NCI-H526 treated with DMSO at 0.1 percent for 48 hours (cell line): ENCODE measurements around the gene IRS4.

Experiments
- DNase-seq: peaks from one replicate; lab custom pipeline; 2025; lab: John Stamatoyannopoulos, UW

Gene IRS4

GRCh38 chrX:108736509-108737479 is at the start of gene IRS4:
IRS4 (minus strand) TSS chrX:108736563.
- no peak for DNase-seq

DNA sequence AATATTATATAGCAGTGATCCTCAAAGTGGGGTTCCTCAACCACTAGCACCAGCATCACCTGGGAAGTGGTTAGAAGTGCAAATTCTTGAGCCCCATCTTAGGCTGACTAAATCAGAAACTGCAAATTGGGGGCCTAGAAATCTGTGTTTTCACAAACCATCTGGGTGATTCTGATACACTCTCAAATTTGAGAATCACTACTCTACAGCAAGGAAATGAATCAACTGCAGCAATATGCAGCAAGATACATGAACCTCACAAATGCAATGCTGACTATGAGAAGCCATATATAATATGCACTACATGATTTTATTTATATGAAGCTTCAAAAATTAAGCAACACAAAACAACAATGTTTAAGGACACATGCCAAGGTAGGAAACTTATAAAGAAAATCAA is 36.2 kb upstream of the IRS4 start:
- no peak for DNase-seq

DNA sequence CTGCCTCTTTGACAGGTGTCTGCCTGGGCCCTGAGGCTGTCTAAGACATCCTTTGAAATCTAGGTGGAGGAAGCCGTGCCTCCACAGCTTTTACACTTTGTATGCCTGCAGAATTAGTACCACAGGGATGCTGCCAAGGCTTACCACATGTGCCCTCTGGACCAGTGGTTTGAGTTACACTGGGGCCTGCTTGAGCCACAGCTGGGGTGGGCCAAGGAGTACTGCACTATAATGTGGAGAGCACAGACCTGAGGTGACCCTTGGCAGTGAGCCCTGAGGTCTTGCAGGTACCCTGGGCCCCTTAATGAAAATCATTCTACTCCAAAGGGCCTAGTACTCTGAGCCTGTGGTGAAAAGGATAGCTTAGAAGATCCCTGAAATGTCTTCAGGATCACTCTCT is 27.2 kb upstream of the IRS4 start:
- DNase-seq = no peak

DNA sequence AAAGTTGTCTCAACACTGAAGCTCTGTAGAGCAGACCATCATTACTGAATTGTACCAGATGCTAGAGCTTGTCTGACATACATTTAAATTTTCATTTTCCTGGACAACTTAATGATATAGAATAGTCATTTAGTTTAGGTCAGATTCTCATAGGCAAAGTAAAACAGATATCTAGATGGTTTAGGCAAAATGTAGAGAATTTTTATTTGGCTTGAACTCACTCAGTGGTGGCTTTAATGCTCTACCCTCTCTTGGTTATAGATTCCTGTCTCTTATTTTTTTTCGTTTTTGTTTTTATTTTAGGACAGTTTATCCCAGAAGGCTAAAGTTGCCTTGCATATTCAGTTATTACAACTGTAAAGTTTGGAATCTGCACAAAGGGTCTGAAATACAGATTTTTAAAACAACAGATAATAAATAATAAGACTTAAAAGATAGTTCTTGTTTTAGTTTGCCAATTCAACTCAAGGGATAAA is 4.0 kb upstream of the IRS4 start:
- DNase-seq = no peak

DNA sequence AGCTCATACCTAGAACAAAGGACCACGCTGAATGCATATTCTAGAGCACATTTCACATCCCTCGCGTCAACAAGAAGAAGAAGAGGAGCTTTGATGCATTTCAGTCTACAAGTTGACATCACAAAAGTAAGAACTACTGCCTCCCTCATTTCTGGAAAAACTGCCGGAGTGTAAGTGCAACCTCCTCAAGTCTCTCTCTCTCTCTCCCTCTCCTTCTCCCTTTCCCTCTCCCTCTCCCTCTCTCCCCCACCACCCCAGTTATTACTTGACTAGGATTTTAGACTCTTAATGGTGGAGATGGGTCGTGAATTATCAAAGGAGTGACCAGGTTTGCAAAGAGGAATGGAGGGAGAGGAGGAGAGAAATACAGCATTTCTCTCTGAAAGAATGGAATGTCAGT is 1.4 kb upstream of the IRS4 start:
- DNase-seq = no peak

- peak; percentile 17 for DNase-seq
These were observed 469 bp downstream of the IRS4 start for GRCh38 chrX:108735679-108736508.

DNA sequence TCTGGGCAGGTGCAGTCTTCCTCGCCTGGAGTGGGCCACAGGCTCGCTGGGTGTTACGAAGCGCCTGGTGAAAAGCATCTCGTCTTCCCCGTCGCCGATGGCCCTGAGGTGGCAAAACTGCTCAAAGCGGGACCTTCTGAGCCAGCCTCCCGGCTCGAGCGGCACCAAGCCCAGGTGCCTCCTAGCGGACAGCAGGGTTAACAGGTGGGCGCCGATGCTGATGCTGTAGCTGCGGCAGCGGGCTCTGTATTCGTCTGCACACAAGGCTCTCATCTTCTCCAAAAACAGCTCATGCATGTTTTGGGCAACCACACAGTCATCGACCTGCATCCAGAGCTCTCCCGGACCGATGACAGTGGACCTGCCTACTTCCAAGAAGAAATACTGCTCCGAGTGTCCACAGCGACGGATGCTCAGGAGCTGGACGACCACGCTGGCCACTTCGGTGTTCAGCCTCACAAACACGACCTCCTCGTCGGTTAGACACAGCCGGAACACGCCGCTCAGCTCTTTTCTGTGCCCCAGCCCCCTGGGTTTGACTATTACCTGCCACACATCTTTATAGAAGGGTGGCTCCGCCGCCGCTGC is 1.2 kb downstream of the IRS4 start:
- DNase-seq = peak; percentile 13

- DNase-seq = no peak
These were observed 1.9 kb downstream of the IRS4 start for GRCh38 chrX:108734426-108734825.

GRCh38 chrX:108732630-108733321 is 3.6 kb downstream of the IRS4 start:
- no peak for DNase-seq

DNA sequence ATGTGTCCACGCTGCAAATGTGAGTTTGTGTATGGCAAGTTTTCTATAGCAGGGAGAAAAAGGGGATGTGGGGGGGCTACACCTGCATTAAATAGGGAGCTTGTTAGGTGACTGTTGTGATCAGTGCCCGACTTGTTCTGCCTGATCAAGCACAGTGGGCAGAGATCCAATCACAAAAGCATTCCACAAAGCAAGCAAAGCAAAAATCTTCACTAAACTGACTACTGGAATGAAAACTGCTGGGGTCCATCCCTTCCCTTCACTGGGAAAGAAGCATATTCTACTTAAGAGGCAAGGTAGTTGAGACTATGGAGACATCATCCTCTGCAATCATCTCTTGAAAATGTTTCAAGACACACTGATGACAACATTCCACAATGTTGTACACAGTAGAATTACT is 5.2 kb downstream of the IRS4 start:
- no peak for DNase-seq

DNA sequence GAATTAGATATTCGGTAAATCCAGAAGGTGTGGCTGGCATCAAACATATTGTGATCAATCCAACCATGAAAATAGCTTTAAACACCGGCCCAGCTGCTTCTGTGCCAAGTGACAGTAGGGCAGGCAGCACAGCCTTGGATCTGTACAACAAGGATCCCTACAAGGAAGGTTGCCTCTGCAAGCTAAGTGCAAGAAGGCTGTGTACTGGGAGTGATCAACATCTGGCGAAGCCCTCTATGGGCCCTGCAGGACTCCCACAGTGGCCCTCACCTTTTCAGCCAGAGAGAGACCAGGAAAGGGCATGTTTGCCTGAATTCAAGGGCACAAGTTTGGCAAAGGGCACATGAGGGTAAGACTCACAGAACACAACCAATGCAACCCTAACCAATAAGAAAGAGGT is 9.6 kb downstream of the IRS4 start:
- no peak for DNase-seq

- DNase-seq = no peak
These were observed 13.8 kb downstream of the IRS4 start for GRCh38 chrX:108722561-108722960.

GRCh38 chrX:108712886-108713285 is 23.5 kb downstream of the IRS4 start:
- DNase-seq = no peak

GRCh38 chrX:108704839-108705238 is 31.5 kb downstream of the IRS4 start:
- no peak for DNase-seq

GRCh38 chrX:108702530-108702929 is 33.8 kb downstream of the IRS4 start:
- no peak for DNase-seq

- DNase-seq = no peak
These were observed 34.7 kb downstream of the IRS4 start for GRCh38 chrX:108701633-108702032.

GRCh38 chrX:108699368-108699767 is 37.0 kb downstream of the IRS4 start:
- DNase-seq = no peak

DNA sequence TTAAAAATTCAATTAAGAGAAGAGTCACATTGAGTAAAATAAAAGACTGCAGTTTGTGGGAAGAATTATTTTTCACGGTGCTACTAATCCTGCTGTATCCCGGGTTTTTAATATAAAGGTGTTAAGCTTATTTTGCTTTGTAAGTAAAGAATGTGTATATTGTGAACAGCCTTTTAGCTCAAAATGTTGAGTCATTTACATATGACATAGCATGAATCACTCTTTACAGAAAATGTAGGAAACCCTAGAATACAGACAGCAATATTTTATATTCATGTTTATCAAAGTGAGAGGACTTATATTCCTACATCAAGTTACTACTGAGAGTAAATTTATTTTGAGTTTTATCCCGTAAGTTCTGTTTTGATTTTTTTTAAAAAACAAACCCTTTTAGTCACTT is 39.7 kb downstream of the IRS4 start:
- DNase-seq = no peak
